ENCODE data around the gene PDCD4.
"Not testable (repeated sequence)": the region's sequence is repeated elsewhere in the genome, so short reads cannot be mapped to it uniquely, and the experiment has no call there.

Gene PDCD4

GRCh38 chr10:110900983-110901382 is 29.3 kb downstream of the PDCD4 start:
- no peak for TF ChIP-seq ZNF274 (IDR thresholded peaks at IDR 0.05; ENCODE audit: low read depth, low read length)
- no peak overlapping the region for H3K4me3 ChIP-seq (ENCODE audit: low read length)

DNA sequence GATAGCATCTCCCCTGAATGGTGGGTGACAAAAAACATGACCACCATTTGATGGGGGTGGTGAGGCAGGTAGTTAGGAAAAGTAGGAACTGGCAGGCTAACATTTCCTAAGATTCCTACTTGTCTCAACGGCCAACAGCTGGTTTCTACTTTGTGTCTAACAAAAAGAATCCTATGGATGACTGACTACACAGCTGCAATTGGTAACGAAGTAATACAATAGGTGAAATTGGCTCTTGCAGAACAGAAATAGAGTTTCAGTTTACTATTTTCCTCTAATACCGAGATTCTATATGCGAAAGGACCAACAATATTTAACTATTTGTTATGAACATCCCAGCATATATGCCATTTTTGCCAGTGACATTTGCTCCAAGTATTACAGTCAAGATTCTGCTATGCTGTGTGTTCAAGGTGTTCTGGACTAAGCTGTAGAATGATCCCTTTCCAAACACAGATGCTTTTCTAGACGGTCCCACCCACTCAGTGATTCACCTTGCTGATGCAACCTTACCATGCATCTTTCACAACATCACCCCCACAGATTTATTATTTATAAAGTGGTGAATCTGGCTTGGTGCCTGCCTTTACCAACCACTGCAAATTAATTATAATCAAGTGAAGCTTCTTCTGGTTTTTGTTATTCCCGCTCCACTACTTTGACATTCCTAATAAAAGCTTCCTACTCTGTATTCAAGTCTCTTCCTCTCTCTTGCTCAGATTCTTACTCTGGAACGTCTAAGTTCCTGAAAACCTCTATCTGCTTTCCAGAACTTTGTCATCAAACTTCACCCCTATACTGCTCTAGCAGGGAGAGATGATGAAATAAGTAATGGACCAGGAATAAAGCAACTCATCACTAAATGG is 30.5 kb downstream of the PDCD4 start:
- no peak for TF ChIP-seq ZNF274 (IDR thresholded peaks at IDR 0.05; ENCODE audit: low read depth, low read length)
- H3K4me3 ChIP-seq (ENCODE audit: low read length), result no peak overlapping the region

DNA sequence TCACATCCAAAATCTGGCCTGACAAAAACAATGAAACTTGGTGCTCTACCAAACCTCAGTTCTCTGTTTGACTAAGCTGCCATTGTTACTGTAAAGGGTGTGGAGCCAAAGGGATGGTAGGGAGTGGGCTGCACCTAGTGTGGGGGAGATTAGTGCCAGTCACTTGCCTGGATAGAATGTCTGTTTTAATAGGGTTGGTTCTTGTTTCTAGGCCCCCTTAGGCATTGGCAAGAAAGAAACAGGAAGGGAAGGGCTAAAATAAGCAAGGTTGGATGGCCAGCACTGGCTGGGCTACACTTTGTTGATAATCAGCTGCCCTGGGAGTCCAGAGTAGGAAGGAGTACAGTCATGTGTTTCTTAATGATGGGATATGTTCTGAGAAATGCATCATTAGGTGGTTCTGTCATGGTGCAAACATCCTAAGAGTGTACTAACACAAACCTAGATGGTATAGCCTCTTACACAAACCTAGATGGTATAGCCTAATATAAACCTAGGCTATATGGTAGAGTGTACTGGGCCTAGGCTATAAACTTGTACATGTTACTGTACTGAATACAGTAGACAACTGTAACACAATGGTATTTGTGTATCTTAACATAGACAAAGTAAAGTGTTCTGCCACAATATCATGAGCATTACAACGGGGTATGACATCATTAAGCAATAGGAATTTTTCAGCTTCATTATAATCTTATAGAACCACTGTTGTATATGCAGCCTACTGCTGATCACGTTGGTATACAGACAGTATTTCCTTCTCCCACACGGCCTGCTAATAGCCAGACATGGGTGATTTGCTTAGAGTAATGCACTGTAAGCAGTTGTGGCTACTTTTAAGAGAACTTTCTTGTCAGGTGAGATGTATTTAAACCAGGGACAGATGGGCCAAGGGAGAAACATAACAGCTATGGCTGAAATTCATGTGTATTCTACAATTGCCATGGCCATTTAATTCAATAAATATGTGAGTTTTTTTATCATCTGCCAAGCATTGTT is 31.9 kb downstream of the PDCD4 start:
- no peak for TF ChIP-seq ZNF274 (IDR thresholded peaks at IDR 0.05; ENCODE audit: low read depth, low read length)

DNA sequence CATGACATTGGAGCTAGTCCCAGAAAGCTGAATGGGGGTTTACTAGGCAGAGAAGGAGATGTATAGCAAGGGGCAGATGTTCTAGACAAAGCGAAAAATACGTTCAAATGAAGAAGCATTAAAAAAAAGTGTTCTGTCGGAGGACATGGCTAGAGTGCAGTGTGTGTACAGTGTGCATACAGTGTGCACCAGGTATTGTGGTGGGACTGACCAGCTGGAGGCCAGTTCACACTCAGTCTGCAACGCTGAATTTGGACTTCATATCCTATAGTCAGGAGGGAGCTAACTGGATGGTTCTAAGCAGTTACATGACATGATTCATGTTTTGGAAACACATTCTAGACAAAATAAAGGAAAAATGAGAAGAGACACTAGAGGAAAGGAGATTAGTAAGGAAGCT is 38.4 kb downstream of the PDCD4 start:
- no peak overlapping the region for H3K4me3 ChIP-seq (ENCODE audit: low read length)
- no peak for TF ChIP-seq ZNF274 (IDR thresholded peaks at IDR 0.05; ENCODE audit: low read depth, low read length)

More for the DNA sequence above, 31.9 kb downstream of the PDCD4 start:
- H3K4me3 ChIP-seq (ENCODE audit: low read length), result no peak overlapping the region

GRCh38 chr10:110912374-110912773 is 40.6 kb downstream of the PDCD4 start:
- TF ChIP-seq ZNF274 (IDR thresholded peaks at IDR 0.05; ENCODE audit: low read depth, low read length), result no peak
- no peak overlapping the region for H3K4me3 ChIP-seq (ENCODE audit: low read length)

GRCh38 chr10:110914431-110914830 is 42.7 kb downstream of the PDCD4 start:
- no peak overlapping the region for H3K4me3 ChIP-seq (ENCODE audit: low read length)
- no peak for TF ChIP-seq ZNF274 (IDR thresholded peaks at IDR 0.05; ENCODE audit: low read depth, low read length)

GRCh38 chr10:110915035-110915434 is 43.3 kb downstream of the PDCD4 start:
- H3K4me3 ChIP-seq (ENCODE audit: low read length), result no peak overlapping the region; the same call in 1 of the 2 replicates
- no peak for TF ChIP-seq ZNF274 (IDR thresholded peaks at IDR 0.05; ENCODE audit: low read depth, low read length)

DNA sequence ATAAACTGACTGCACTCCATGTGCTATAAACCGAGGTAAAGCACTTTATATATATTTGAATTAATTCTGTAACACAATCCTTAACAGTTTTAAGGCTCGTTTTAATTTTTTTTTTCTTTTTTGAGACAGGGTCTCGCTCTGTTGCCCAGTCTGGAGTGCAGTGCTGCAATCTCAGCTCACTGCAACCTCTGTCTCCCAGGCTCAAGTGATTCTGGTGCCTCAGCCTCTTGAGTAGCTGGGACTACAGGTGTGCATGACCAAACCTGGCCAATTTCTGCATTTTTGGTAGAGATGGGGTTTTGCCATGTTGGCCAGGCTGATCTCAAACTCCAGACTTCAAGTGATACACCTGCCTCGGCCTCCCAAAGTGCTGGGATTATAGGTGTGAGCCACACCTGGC is 43.9 kb downstream of the PDCD4 start:
- not testable (repeated sequence) for H3K4me3 ChIP-seq (ENCODE audit: low read length)

GRCh38 chr10:110916554-110917346 is 45.0 kb downstream of the PDCD4 start:
- H3K4me3 ChIP-seq (ENCODE audit: low read length), result no peak overlapping the region
- no peak for TF ChIP-seq ZNF274 (IDR thresholded peaks at IDR 0.05; ENCODE audit: low read depth, low read length)

DNA sequence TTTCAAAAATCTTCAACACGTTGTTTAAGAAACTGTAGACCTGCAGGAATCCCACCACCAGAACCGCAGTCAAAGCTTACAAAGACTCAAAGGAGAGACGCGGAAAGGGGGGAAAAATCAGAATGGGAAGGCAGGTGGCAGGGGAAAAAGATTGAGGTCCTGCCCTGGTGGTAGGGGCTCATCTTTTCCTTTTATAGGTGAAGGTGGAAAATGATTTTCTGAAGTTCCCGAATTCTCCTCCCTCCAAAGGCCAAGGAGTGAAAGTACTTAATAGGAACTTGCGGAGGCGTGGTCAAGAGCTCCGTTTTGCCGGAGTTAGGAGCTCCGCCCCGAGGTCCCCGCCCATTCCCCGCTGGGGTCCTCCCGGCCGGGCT is 46.5 kb downstream of the PDCD4 start:
- peak overlapping the region; percentile 87 for H3K4me3 ChIP-seq (ENCODE audit: low read length)
- no peak for TF ChIP-seq ZNF274 (IDR thresholded peaks at IDR 0.05; ENCODE audit: low read depth, low read length)

DNA sequence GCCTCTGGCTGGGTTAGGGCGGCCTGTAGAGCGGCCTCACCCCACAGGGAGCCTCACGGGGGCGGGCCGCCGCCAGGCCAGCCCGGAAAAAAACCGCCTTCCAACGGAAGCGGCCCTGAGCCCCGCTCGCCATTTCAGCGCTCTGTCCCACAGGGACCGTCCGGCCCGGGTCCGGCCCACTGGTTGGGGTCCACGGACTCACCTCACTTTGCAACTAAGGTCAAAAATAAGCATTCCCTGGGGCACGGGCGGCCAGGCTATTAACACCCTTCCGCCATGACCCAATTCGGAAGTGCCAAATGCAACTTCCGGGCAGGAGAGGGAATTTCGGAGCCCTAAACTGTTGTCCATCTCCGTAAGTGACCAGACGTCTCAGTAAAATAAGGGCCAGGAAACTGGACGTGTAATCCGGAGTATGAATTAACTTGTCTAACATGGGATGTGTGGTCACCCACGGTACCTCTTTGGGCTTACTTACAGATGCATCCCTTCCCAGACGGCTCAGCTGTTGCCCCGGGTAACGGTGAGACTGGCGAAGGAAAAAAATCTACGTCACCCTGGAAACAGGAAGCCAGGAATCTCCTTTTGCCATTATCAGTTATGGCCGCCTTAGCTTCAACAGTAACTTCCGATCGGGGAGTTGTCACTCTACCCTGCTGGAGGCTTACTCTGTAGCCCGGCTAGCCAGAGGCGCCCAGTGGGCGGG is 47.1 kb downstream of the PDCD4 start, which contains the start of gene BBIP1:
Gene BBIP1 (minus strand): TSS at position 538 of the 706 bp plus-strand sequence. CDS start 1,023 bp downstream, outside the sequence.
- peak within 1 kb of the TSS; percentile 87 for H3K4me3 ChIP-seq (ENCODE audit: low read length)
- no peak for TF ChIP-seq ZNF274 (IDR thresholded peaks at IDR 0.05; ENCODE audit: low read depth, low read length)

GRCh38 chr10:110919349-110919931 is 47.7 kb downstream of the PDCD4 start, which contains the start of gene SHOC2:
TSS of gene SHOC2 (plus strand) at chr10:110919604. CDS start at chr10:110964359, 44,755 bp downstream.
- no peak for TF ChIP-seq ZNF274 (IDR thresholded peaks at IDR 0.05; ENCODE audit: low read depth, low read length)
- peak within 1 kb of the TSS; percentile 87 for H3K4me3 ChIP-seq (ENCODE audit: low read length)

Measured in GM08714 (cell line).